ENCODE results near the gene PSMD1.

Gene PSMD1

DNA sequence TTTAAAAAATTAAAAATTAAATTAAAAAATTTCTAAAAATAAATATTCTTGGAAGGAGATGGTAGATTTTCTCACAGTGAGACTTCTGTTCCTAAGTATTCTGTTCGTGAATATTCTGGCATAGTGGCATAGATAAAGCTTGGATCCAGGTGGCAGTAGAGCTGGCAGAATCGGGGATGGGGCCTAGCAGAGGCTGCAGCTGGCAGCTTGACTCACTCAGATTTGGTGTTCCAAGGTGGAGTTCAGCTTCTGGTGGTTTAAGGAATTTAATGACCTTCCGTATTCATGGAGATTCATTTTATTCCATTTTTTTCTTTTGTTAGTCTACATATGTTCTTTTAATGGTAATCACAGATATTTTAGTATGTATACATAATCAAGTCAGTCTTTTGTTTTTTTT, 161.7 kb downstream of the PSMD1 start:
- in situ Hi-C loops (cut with MboI; ENCODE audit: low pct_unique_long_range_greater_than_20kb, low sequenced_read_pairs) = no loop called here
- DNase-seq = no peak

DNA sequence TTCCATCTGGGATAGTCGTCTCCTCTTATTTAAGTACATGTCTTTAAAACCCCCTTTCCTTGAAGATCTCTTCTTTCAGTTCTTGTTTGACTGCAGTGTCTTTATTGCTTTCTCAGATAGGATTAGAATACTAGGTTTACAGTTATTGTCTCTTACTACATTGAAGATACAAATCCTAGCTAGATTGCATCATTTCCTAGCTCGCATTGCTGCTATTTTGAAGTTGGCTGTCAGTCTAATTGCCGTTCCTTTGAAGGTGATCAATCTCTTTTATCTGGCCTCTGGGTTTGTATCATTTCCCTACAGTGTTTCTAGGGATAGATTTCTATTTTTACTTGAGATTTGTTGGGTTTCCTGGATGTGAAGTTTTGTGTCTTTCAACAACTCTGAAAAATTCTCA, 162.6 kb downstream of the PSMD1 start:
- DNase-seq = no peak
- in situ Hi-C loops (cut with MboI; ENCODE audit: low pct_unique_long_range_greater_than_20kb, low sequenced_read_pairs) = no loop called here

DNA sequence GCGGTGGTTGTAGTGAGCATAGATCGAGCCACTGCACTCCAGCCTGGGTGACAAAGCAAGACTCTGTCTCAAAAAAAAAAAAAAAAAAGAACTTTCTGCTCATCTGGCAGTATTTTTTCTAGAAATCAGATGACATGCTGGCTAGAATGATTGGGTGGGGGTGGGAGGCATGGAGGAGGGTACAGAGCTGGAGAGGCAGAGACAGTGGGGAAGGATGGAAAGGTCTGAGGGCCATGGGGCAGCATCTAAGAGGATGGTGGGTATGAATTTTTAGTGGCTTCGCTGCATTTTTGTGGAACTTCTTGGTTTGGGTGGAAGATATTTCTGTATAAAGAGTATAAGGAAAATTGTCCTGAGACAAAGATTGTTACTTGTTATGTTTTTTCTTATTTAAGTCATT, 165.1 kb downstream of the PSMD1 start:
- in situ Hi-C loops (cut with MboI; ENCODE audit: low pct_unique_long_range_greater_than_20kb, low sequenced_read_pairs) = no loop called here
- no peak for DNase-seq

Data from KBM-7 (cell line).